GM18951 (cell line): Measurements from ENCODE around the gene SPATA3.

Experiments
- POLR2A ChIP-seq: IDR thresholded peaks from 4 replicates; pipeline ENCODE4 v1.6.1; 2011; ENCODE audit warnings: mild to moderate bottlenecking; ENCODE audit not compliant: insufficient read length, insufficient read depth; ENCODE audit errors: extremely low read depth
- in situ Hi-C: fragments of 300-500 bp; cut with MboI; formaldehyde crosslinking; loops from one replicate; pipeline ENCODE4 v1.12.0; 2022; ENCODE audit warnings: low sequenced_read_pairs, mixed read lengths, inconsistent platforms; ENCODE audit not compliant: unreplicated experiment

Gene SPATA3

DNA sequence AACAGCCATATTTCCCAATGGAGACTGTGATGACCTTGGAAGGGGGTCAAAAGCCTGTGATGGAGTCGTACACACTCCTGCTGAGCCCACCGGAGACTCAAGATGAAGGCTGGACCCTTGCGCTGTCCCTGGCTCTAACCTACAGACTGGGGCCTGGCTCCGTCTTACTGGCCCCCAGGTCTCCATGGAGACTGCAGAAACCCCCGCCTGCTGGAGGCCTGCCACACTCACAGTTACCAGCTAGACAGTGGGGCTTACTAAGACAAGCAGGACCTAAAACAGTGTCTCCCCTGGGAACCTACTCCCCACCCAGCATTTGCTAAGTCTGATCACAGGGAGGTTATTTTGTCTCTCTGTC, 51.0 kb downstream of the SPATA3 start:
- TF ChIP-seq POLR2A = no peak
- in situ Hi-C loops = no loop called here

DNA sequence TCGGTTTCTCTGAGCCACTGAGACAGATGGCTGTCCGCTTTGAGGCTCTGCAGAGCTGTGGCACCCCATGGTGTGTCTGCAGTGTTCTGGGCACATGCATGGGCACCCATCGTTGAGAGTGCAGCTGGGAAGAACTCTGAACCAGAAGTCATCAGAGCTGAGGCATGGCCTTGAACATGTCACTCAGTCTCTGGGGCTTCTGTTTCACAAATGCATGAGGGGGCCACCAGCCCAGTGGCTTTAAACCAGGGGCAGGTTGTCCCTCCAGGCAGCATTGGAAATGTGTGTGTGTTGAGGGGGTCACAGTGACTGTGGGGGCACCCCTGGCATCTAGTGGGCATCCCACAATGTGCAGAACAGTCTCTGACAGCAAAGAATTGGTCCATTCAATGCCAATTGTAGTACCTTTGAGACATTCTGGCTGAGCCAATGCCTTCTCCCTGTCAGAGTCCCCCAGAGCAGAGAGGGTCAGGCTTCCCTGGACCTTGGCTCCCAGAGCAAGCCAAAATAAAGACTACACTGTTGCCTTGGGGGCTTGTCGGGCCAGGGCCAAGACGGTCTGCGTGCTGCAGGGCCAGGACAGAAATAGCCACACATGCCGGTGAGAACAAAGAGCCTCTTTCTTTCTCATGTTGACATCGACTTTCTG, 51.5 kb downstream of the SPATA3 start:
- in situ Hi-C loops = no loop called here
- TF ChIP-seq POLR2A = no peak

DNA sequence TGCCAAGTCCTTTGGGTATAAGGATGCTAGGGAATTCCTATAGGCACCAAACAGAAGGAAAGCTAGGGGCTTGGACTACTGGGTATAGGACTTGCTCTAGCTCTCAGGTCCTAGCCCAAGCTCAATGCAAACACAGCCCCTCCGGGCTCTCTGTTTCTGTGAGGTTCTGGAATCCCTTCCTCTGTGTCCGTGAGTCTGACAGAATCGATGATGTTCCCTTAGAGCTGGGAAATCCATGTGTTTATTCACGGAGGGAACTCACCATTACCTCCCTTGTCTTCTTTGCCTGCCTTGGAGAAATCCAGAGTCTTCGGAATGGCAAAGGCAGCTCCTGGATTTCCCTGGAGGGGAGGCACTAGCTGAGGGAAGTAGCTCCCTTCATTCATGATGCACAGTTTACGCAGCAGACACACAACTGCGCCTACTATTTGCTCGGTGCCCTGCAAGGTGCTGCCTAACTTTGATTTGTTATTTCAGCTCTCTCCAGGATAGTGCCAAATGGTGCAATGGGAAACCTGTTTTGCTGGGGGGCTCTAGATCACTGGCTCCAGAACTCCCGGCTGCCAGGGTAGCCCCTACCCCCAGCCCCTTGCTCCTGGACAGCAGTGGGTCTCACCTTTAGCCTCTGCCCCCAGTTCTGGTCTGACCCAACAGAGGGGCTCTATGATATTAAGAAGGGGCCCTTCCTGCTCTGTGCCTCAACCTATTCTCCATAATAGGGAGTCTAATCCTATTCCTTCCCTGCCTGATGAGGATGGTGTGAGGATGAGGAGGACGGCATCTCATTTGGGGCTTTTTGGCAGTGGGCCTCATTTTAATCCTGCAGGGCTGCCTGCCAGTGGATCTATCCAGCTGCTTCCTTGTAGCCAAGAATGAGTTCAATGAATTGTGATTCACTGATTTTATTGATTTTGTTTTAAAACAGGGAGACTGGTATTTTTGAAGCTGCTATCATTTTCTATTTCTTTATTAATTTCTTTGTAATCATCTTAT, 52.3 kb downstream of the SPATA3 start:
- in situ Hi-C loops = no loop called here

DNA sequence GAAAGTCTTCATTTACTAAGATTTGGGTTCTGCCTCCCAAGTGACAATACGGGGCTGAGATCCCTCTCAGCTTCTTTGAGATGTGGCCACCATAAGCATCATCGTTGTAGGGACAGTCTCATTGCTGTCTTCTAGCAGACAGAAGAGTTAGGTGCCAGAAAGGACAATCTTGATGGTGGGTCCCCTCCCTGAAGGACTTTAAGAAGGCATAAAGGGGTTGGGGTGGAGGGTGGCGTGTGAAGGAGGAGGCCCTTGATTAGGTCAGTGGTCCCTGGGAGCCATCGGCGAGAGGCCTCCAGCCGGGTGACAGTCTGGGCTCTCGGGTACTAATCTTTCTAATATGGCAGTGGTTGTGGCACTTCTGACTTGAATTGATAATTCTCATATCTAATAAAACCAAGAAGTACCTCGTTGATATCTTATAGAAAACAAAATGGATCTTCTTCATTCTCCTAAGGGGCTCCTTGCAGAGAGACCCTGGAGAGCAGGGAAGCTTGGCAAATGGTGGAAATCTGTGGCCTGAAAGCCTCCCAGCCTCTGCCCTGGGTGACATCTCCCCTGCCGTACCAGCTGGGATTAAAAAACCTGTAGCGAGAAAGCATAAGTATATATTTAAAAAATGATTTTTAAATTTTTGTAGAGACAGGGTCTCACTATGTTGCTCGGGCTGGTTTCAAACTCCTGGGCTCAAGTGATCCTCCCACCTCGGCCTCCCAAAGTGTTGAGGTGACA, 53.5 kb downstream of the SPATA3 start:
- TF ChIP-seq POLR2A = no peak
- in situ Hi-C loops = no loop called here

More for the DNA sequence above, 52.3 kb downstream of the SPATA3 start:
- TF ChIP-seq POLR2A = no peak

DNA sequence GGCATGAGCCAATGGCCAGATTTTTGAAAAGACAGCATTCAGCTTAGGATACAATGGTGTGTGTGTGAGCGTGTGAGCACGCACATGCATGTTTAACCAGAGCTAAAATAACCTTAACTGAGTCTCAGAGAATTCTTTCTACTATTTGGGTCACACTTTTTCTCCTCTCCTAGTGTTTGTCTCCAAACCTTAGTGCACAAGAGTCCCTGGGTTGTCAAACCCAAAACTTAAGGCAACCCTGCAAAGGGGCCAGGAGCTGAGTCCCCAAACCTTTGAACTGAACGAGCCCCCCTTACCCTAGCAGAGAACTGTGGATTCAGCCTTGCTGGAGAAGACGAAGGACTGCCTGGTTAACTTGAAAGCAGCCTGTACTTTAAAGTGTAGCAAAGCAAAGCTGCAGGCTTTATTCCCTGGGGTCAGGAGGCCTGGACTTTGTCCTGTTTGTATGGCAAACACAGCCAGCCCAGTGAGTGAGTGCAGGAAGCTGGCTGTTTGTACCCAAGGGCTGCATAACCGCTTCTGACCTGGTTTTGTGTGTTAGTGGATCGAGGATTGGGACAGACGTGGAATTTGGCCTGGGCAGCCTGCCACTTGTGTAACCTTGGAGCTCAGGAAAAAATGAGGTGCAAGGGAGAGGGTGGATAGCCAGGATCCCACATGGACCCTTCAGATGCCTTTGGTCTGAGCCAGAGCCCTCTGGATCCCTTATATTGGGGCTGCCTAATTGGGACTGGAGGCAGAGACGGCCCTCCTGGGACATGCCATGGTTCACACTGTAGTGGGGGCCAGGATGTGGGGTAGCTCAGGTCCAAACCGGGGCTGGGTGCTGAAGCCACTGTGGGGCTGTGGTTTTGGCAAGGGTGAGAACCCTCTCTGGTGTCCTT, 54.3 kb downstream of the SPATA3 start:
- no peak for TF ChIP-seq POLR2A

DNA sequence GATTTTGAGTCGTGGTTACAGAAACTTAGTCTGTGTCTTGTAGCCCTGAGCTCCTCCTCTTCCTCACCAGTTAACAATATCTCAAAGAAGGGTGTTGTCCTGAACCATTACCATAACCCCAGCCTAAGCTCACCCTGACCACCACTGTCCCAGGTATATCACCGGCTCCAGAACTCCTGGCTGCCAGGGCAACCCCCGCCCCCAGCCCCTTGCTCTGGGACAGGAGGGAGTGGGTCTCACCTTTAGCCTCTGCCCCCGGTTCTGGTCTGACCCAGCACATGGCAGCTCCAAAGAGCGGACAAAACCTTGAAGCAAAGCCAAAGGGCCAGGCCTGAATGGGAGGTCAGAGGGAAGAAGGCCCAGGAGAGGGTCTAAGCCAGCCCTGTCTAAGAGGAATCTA, 55.2 kb downstream of the SPATA3 start:
- in situ Hi-C loops = no loop called here
- no peak for TF ChIP-seq POLR2A

More for the DNA sequence above, 54.3 kb downstream of the SPATA3 start:
- in situ Hi-C loops = no loop called here

DNA sequence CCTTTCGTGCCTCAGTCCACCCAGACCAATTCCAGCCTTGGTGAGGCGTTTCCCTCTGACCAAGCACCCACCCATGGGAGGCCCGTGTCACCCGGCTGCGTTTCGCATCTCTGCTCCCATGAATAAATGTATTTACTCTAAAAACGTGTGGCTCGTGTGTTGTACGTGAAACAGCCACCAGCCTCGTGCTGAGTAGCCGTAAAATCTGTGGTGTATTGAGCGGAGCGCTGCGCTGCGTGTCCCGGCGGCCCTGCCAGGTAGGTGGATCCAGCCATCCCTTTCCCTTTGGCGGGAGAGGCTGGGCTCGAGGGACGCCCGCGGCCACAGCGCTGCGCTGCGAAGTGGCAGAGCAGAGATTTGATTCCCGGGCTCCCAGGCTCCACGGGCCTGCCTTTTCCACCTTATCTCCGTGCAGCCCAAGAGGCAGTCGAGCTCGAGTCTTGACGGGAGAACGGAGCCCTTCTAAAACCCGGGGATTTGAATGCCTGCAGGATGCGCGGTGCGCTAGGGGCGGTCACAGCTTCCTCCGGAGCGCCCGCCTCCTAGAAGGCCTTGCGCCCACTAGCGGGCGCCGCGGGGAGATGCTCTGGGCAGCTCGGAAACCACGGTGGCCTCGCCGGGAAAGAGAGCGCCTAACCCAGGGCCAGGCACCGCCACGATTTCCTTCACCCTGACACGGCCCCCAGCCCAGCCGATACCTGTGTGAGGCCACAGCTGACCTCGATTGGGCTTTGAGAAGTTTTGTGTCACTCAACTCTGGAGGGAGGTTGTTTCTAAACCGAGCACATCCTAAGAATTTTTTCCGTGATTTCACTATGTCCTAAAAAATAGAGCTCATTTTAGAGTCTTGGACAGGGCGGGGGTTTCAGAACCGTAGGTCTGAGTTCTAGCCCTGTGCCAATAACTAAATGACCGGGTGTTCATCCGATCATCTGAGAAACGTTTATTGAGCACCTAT, 56.9 kb downstream of the SPATA3 start:
- in situ Hi-C loops = no loop called here
- TF ChIP-seq POLR2A = peak; percentile 37

DNA sequence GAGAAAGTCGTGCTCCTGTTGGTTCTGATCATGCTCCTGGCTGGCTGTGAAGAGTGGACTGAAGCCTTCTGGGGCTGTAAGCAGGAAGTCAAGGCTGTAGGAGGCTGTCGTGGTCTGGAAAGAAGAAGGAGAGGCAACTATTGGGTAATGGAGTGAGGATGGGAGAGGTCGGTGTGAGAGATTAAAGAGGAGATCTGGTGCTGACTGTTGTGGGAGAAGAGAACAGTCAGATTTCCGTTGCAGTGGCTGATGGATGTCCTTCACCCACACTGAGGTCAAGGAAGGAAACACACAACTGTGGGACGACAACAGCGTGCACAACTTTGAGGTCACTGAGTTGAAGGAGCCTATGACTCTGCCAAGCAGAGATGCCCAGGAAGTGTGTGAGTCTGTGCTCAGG, 57.9 kb downstream of the SPATA3 start:
- in situ Hi-C loops = no loop called here
- TF ChIP-seq POLR2A = no peak

DNA sequence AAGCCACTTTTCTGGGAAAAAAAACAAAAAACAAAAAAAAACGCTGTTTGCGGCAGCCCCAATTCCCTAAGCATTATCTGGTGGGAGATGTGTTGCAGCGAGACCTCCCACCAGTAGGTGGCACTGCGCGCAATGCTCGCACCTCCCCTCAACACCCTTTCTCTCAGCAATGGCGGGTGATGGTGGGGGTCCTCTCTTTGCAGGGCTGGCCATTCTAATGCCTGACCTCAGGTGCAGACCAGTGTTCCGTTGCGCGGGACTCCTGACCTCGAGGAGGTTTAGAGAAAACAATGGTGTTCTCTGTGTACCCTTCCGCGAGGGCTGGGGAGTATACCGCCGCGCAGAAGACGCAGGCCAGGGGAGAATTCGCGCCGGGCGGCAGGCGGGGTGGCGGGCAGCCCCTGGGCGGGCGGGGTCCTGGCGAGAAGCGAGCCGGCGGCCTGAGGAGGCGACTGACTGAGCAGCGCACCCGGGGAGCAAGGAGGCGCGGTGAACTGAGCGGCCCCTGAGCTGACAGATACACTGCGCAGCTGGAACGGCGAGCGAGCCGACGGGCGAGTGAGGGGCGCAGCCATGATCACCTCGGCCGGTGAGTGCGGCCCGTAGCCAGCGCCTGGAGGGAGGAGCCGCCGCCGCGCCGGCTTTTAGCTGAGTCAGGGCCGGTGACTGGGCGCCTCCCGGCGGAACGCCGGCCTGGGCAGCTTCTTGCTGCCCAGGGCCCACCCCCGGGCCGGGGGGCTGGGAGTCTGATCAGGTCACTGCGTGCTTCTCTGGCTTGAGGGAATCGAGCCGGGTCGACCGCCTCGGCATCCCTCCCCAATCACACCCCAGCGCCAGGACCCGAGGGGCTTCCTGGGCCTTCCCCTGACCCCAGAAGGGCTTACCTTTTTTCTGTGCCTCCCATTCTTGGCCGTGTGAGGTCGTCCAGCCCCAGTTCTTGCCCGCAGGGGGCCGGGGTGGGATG, 60.8 kb downstream of the SPATA3 start, which contains the start of gene PSMD1:
Gene PSMD1 (plus strand): TSS at position 415 of the 964 bp plus-strand sequence. CDS start 159 bp downstream, at position 574.
- peak; percentile 71 for TF ChIP-seq POLR2A
- in situ Hi-C loops = no loop called here

DNA sequence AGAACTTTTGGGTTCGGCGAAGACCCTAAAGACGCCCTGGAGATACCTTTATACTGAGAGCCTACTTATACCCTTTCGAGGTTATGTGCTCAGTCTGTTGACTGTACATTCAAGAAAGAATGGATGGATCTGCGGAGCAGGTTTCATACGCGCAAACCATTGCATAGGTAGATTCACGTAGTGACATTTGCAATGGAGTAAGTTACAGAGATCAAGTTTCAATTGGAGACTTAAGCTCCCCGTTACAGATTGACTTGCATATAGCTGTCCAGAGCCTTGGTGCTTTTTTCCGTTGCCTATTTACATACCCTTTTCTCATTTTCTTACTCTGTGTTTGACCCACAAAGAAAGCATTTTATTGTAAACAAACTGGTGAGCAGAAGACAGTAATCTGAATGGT, 61.7 kb downstream of the SPATA3 start:
- in situ Hi-C loops = no loop called here
- no peak for TF ChIP-seq POLR2A
